COLO668 (cell line): Measurements from ENCODE around the gene CYP1B1.
"Not testable (repeated sequence)": the region's sequence is repeated elsewhere in the genome, so short reads cannot be mapped to it uniquely, and the experiment has no call there.

ENCODE experiments used
- DNase-seq: peaks from one replicate; lab custom pipeline; 2025; ENCODE audit not compliant: unreplicated experiment; lab: John Stamatoyannopoulos, UW

Gene CYP1B1

DNA sequence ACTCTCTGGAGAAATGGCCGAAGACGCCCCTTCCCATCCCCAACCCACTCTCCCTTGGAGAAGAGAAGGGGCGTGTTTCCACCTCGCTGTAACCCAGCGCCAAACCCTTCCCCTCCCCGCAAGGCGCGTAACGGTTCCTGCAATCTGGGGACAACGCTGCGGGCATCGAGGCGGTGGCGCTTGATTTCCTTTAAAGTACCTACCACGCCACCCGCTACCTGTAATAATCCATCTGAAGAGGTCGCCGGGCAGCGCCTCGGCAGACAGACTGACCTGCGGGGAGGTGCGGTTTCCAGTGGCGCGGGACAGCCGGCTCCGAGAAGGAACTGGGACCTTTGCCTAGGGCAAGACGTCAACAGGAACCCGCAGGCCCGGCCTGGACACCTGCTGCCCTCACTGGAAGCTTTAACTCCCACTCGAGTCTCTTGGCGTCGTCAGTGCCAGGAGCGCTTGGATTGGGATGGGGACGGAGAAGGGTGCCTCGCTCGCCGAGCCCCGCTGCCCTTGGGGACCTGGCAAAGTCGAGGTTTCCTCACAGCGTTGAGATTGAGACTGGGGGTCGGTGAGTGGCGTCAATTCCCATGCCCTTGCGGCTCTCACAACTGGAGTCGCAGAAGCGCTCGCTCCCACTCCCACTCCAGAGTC lies at the start of gene CYP1B1:
TSS of gene CYP1B1 (minus strand) at position 645 of the 645 bp plus-strand sequence. CDS start 763 bp downstream, outside the sequence.
- DNase-seq, result peak; percentile 31

DNA sequence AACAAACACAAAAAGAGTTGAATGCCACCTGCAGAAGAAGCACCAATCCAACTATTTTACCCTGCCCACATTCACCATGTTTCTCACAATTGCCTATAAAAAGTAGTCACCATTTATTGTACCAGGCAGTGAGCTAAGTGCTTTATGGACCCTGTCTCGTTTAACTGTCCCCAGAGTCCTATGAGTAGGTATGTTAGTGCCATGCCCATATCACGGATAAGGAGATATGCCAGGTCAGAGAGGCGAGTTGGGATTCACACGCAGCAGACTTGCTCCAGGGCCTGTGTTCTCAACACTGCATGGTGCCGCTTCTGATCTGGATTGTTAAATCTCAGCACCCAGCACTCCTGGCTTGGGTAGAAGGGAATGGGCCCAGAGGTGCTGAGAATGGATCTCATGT lies 49.1 kb upstream of the CYP1B1 start:
- no peak for DNase-seq

DNA sequence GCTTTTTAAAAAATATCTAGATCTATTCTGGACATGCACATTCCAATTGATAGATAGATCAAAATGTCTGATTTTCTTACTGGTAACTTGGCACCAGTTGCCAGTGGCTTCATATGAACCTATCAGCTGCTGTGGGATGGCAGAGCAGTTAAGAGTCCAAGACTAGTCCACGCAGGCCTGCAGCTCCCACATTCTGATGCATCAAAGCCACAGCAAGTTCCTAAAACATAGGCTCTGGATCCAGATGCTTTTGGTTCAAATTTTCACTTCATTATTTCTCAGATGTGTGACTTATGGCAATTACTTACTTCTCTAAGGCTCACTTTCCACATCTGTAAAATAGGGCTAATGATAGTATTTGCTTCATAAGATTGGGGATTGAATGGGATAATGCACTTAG lies 48.0 kb upstream of the CYP1B1 start:
- no peak for DNase-seq

DNA sequence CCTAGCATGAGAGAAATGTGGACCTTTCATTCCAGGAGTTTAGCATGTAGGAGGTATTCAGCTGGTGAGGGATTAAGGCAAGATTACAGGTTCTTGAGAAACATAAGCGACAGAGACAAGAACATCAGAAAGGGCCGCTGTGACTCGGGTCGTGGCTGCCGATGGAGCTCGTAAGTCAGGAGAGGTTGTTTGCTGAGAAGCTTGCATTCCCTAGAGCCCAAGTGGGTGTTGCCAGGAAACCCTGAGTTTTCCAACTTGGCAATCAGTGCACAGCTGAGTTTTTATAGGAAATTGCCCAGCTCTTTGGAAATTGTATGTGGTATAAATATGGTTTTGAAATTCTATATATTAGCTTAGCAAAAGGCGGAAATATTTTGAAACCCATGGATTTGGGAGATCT lies 46.4 kb upstream of the CYP1B1 start:
- no peak for DNase-seq

DNA sequence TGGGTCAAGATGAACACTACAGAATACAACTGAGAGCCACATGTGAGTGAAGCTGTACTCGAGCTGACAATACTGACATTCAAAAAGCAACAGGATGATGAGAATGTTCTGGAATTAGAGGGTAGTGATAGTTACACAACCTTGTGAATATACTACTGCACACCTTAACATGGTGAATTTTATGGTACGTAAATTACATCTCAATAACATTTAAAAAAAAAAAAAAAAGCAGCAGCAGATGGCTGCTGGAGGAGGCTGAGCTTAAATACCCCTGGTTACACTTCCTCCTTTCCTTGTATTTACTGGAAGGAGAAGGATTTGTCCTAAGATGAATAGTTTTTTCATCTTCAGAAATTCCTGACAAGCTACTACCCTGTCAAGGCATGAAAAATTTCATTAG lies 45.5 kb upstream of the CYP1B1 start:
- no peak for DNase-seq

DNA sequence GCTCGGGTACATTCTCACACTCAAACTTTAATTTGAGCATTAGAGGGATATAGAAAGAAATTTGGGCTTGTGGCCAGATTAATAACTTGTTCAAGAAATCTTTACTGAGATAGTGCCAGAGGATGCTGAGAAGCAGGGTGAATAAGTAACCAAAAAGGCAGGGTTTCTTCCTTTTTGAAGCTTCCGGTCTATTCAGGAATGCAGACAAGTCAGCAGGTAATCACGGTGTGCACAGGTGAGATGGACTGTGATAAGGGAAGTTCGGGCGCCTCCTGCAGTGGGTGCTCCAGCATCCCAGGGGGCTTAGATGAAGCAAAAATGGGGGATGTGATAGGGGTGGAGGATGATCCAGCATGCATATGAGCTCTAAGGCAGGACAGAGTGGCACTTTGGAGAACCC lies 44.9 kb upstream of the CYP1B1 start:
- DNase-seq, result no peak

DNA sequence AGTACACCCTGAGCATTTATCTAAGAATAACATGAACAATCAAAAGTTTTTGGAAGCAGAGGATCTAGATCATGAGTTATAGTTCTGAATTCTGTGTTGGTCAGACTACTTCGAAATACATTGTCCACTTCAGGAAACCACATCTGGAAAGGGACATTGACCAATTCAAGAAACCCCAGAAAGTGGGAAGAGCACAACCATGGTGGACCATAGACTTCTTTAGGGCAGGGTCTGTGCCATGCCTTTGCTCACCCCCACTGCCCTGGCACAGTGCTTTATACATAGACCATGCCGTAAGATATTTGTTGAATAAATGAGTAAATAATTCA lies 44.3 kb upstream of the CYP1B1 start:
- no peak for DNase-seq

DNA sequence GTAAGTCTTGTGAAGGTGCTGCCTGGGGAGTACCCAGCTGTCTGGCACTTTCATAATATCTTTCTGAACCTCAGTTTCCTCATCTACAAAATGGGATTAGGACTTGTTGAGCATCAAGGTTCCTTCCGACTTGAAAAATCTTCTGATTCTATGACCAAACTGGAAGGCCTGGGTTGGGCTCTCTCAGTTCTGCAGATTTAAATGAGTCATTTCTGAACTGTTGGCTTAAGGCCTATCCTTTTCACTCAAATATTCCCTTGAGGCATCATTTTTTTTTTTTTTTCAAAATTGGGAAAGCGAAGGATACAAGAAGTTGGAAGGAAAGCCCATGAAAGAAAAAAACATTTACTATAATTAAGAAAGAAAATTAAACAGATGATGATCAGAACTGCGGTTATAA lies 40.8 kb upstream of the CYP1B1 start:
- no peak for DNase-seq

DNA sequence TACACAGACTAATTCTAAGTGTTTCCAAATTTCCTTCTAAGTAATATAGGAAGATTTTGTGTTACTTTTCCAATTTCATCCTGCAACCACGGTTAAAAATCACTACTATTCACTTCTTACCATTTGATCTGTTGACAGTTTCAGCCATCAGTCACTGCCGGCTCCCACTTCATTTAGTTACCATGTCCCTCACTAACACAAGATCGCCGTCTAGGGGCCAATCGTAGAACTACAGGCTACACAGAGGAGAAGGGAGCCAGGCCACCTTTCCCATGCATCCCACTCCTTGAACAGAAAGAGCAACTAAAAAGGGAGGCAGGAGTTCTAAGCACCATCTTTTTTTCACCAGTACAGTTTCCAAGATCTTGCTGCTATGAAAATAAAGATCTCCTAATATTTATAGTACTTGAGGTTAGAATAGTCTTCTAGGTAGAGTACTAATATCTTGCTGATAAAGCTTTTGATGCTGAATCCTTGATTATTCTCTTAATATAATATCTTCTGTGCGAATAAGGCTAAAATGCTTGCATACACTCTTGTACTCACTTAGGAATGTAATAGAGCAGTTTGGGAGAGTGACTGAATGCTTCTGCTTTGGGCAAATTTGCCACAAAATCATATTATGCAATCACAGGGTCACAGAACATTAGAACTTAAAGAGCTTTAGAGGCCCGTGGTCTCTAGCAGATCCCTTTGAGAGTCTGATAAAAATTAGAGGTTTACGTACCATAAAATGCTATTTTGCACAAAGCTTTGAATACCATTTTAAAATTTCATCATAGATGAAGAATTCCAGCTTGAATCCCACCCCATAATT lies 39.5 kb upstream of the CYP1B1 start:
- peak; percentile 64 for DNase-seq

DNA sequence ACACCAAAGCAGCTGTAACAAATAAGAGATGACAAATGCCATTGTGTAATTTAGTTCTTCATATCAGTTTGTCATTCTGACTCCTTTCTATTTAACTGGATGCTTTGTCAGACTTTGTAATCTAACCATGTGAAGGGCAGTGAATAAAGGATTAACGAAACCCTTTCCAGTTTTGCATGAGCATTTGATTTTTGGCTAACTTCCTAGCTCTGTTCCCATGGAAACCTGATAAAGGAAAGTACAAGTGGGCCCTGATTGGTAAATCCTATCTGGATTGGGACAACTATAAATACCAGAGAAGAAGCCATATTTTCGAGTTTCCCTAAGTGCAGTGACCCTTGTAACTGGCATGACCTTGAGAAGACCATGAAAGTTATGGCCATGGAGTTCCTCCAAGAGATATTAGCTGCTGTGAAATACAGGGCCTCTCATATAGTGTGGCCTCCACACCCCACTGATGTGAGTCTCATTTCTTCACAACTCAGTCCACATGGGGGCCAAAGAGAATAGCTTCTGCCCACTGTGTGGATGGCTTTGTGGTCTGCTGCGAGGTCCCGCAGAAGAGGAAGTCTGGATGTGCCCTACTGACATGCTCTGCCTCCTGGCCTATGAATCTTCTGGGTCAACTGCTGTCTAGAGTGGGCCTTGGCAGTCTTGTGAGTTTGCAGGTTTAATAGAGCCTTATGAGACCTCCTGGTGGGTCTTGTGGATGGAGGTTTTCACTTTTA lies 38.2 kb upstream of the CYP1B1 start:
- DNase-seq, result no peak

DNA sequence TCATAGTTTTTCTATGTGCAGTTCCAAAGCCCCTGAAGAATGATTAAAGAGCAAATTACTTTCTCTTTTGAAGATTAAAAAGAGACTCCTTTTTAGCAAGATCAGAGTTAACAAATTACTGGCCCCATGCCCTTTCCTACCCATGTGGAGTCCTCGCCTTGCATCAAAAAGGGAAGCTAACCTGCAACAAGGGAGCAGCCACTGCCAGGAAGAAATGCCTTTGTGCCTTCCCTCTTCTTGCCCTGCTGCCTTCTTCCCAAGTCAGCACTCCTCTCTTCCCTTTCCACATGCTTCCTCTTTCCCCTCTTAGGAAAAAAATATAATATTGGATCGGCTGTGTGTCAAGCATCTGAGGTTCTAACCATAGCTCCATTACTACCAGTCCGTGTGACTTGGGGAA lies 37.1 kb upstream of the CYP1B1 start:
- no peak for DNase-seq

DNA sequence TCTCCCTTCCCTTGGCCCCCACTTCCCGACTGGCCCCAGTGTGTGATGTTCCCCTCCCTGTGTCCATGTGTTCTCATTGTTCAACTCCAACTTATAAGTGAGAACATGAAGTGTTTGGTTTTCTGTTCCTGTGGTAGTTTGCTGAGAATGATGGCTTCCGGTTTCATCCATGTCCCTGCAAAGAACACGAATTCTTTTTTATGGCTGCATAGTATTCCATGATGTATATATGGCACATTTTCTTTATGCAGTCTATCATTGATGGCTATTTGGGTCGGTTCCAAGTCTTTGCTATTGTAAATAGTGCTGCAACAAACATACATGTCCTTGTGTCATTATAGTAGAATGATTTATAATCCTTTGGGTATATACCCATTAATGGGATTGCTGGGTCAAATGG lies 35.4 kb upstream of the CYP1B1 start:
- not testable (repeated sequence) for DNase-seq

DNA sequence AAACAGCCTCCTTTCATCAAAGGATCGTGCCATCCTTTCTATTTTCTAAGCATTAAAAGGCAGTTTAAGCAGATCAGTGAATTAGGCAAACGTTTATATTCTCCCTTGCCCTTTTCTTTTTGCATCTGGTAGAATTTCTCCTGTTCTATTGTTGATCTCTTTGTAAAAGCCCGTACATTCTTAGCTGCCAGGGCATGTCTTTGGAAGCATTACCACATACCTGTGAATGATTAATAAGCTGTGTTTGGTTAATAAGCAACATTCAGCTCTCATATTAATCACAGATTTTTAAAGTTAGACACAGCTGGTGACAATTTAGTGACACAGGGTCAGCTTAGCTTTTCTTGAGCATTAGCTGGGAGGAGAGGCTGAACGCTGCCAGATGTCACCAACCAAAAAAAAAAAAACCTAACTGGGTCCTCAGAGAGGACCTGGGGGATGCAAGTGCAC lies 33.8 kb upstream of the CYP1B1 start:
- no peak for DNase-seq

DNA sequence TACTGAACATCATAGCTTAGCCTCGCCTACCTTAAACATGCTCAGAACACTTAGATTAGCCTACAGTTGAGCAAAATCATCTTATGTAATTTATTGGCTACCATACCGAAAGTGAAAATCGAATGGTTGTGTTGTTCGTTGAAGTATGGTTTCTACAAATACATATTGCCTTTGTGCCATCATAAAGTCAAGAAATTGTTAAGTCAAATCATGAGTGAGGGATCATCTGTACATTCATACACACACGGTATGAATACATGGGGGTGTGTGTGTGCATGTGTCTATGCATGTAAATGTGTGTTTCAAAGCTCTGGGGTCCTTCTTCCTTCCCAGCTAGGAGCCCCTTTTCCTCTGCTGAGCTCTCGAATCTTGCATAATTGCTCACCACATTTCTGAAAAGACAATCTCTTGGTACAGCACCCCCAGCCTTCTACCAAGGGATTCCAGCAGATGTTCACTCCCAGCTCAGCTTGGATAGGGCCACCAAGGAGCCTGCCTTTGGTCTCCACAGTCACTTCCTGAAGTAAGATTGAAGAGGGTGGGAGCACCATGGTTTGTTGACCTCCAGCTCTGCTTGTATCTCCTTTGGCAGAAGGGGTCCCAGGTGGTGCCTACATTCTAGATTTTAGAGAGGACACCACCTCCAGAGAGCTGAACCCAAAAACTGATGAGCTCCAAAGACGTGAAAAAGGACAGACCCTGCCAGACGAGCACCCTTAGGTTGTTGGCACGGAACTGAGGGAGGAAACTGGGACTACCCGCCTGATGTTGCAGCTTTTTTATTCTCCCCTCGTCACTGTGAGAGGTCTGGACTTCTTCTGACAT lies 33.2 kb upstream of the CYP1B1 start:
- DNase-seq, result no peak

DNA sequence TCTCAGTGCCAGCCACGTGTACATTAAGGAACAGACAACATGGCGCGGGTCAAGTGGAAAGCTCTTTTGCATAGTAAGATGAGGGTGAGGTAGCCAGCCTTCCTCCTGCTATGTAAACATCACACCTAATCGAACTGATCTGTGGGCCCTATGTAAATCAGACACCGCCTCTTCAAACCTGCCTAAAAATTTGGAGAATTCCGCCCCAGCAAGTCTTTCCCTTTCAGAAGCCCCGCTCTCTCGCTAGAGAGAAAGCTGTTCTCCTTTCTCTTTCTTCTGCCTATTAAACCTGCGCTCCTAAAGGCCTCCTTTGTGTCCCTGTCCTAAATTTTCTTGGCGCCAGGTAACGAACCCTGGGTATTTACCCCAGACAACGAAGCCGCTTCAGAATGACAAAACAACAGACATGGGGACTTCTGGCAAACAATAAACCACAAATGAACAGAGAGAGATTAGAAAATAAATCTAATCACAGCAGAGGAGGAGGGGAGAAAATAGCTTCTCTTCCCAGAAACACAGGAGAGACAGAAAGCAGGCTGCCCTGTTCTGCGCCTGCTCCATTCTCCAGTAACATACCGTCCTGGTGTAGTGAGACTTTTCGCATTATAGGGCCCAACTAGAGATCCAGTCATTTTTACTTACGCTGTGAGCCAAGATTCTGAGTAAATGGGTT lies 31.9 kb upstream of the CYP1B1 start:
- no peak for DNase-seq

DNA sequence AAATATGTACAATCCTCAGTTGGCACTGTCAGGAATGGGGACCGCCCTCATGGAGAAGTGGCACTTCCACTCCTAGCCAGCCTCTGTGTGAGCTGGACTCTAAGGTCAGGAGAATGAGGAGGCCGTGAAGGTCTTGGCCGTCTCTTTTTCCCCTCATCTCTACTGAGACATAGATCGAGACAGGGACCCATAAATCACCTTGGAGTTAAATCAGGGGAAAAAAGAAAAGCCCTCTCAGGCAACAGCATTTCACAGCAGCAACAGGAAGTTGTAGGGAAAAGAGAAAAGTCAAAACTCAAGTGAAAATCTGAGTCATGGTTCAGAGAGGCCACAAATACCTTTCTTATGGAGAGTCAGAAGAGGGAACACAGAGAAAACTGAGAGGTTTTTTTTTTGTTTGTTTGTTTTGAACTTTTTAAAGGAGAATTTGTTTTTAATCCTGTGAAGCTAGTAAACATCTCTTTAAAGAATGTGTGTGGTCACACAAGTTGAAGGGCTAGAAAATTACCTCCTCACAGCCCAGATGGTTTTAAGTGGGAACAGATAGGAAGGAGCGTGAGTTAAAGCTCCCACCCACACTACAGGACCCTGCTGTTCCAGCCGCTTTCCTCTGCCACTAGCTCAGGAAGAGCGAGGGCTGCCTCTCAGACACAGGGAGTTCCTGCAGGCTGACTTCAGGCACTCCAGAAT lies 30.6 kb upstream of the CYP1B1 start:
- no peak for DNase-seq

DNA sequence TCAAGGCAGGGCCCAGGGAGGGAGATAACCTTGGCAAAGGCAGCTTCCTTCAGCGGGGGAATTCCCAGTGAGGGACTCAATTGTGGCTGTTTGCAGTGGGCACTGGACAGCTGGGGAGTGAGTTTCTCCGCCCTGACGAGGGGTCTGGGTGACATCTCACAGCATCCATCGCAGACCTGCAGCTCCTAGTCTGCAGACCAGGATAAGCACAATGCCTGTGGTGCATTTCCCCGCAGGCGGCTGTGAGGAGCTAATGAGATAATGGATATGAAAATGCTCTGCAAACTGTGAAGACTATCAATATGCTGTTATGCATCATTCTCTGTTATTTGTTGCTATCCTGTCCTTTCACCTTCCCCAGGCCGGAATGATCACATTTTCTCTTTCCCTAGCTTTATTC lies 30.0 kb upstream of the CYP1B1 start:
- no peak for DNase-seq

DNA sequence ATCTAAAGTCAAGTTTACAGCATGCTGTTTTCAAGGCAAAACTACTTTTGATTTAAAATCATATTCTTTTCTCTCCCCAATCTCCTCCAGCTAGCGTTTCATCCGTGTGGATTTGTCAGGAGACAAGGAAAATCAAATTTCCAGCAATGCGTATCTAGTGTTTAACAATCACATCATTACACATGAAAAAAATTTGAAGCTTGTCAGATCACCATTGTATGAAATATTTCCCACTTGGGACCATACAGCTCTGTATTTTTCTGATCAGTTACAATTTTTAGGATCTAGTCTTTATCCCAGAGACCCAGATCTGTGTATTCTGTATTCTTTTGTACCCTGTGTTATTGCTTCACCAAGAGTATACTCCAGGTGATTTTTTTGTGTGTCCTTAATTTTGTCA lies 28.6 kb upstream of the CYP1B1 start:
- DNase-seq, result no peak

DNA sequence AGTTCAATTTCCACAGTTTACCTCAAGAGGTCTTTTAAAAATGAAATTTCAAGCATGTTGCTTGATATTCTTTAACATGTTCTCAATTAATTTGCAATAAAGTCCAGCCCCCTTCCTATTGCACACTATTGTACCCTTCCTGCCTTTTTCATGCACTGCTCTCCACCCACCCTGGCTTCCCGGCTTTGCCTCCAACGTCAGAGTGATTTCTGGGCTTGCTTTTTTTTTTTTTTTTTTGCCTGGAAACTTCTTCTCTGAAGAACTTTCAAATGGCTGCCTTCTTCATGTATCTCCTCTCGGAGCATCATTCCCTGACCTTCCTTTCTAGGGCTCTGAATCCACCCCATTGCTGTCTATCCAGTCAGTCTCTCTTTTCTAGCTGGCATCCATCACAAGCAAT lies 24.4 kb upstream of the CYP1B1 start:
- no peak for DNase-seq
